ENCODE data around the gene ATG5. TPM values are rescaled to one million over a fixed set of nuclear protein-coding genes. Genes with fewer than 3 reads are reported as not detected.
"Not testable (repeated sequence)": the region's sequence is repeated elsewhere in the genome, so short reads cannot be mapped to it uniquely, and the experiment has no call there.

Gene ATG5
- total RNA-seq, 3 donors from 2014 or later (not counting 1 experiment from before 2014, with no cell fraction given), result 27.5 to 39.0 (median 35.4) TPM

DNA sequence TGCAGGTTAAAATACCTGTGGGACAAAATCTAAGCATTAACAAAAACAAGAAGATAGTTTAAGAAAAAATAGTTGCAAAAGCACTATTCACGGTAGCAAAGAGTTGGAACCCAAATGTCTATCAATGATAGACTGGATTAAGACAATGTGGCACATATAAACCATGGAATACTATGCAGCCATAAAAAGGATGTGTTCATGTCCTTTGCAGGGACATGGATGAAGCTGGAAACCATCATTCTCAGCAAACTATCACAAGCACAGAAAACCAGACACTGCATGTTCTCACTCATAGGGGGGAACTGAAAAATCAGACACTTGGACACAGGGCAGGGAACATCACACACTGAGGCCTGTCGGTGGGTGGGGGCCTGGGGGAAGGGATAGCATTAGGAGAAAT, 65.8 kb downstream of the ATG5 start:
- H3K4me1 ChIP-seq (ENCODE audit: control insufficient read depth, insufficient read depth, low read length); H3K9me3 ChIP-seq (ENCODE audit: control insufficient read depth, insufficient read depth, low read length); H3K4me3 Mint-ChIP-seq; H3K4me3 ChIP-seq (ENCODE audit: low read length); H3K9me3 Mint-ChIP-seq; intact Hi-C loops (cut with micrococcal nuclease); H3K27ac Mint-ChIP-seq; H3K27me3 ChIP-seq (ENCODE audit: control insufficient read depth, insufficient read depth, low read length); H3K27me3 Mint-ChIP-seq (ENCODE audit: low read depth in 2 of 2); H3K36me3 ChIP-seq (ENCODE audit: control insufficient read depth, insufficient read depth, low read length); ATAC-seq; H3K27ac ChIP-seq (ENCODE audit: low read length); DNase-seq; H3K36me3 Mint-ChIP-seq: not testable (repeated sequence)
- 100% methylated on average over 2 of the region's 2 CpGs for WGBS (ENCODE audit: insufficient coverage)
- peaks cover 25 to 36% of the 10 kb centered on the region in 2 donors for H3K4me1 Mint-ChIP-seq

DNA sequence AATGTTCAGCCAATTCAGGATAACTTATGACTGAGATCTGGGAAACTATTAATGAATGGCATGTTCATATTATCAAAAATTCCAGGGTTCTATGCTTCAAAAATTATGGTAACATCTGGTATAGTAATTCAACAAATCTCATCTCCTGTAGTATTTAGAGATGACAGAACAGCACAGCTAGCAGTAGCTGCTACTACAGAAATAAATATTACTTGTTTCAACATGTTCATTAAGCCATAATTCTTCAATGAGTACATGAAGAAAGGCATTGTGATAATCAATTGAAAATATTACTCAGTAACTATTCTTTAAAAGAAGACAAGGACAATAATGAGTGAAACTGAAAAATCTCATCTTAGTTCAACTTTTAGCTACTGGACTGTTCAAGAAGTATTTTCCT, 66.8 kb downstream of the ATG5 start:
- no peak overlapping the region for H3K4me3 ChIP-seq (ENCODE audit: low read length)
- TF ChIP-seq, protein P1, sequence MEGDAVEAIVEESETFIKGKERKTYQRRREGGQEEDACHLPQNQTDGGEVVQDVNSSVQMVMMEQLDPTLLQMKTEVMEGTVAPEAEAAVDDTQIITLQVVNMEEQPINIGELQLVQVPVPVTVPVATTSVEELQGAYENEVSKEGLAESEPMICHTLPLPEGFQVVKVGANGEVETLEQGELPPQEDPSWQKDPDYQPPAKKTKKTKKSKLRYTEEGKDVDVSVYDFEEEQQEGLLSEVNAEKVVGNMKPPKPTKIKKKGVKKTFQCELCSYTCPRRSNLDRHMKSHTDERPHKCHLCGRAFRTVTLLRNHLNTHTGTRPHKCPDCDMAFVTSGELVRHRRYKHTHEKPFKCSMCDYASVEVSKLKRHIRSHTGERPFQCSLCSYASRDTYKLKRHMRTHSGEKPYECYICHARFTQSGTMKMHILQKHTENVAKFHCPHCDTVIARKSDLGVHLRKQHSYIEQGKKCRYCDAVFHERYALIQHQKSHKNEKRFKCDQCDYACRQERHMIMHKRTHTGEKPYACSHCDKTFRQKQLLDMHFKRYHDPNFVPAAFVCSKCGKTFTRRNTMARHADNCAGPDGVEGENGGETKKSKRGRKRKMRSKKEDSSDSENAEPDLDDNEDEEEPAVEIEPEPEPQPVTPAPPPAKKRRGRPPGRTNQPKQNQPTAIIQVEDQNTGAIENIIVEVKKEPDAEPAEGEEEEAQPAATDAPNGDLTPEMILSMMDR (IDR thresholded peaks at IDR 0.05), result no peak
- no peak overlapping the region for H3K27ac ChIP-seq (ENCODE audit: low read length)
- no peaks in the 10 kb centered on the region for H3K27me3 ChIP-seq (ENCODE audit: control insufficient read depth, insufficient read depth, low read length)
- no peaks in the 10 kb centered on the region for H3K4me1 ChIP-seq (ENCODE audit: control insufficient read depth, insufficient read depth, low read length)
- no peaks in the 10 kb centered on the region for H3K9me3 ChIP-seq (ENCODE audit: control insufficient read depth, insufficient read depth, low read length)
- intact Hi-C loops (cut with micrococcal nuclease), result no loop called here
- H3K27ac Mint-ChIP-seq, result no peak overlapping the region
- no peaks in the 10 kb centered on the region for H3K36me3 ChIP-seq (ENCODE audit: control insufficient read depth, insufficient read depth, low read length)
- peaks cover 21 to 33% of the 10 kb centered on the region in 2 donors for H3K4me1 Mint-ChIP-seq
- DNase-seq (no peak), ATAC-seq (no peak)
- no peak overlapping the region for H3K4me3 Mint-ChIP-seq
- no peaks in the 10 kb centered on the region for H3K27me3 Mint-ChIP-seq (ENCODE audit: low read depth in 2 of 2)
- H3K36me3 Mint-ChIP-seq, result no peaks in the 10 kb centered on the region
- no peaks in the 10 kb centered on the region for H3K9me3 Mint-ChIP-seq

DNA sequence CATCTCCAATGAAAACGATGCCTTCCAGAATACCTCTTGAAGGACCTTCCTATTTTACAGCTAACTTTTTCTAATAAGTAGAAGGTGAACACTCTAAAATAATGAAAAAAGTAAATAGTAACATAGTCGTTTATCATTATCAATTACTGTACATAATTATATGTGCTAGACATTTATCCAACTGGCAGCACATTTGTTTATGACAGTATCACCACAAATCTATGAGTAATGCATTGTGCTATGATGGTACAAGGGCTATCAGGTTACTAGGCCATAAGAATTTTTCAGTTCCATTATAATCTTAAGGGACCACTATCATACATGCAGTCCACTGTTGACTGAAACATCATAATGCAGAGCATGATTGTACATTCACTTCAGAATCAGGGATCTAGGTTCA, 68.4 kb downstream of the ATG5 start:
- TF ChIP-seq, protein P1 (IDR thresholded peaks at IDR 0.05), result no peak
- intact Hi-C loops (cut with micrococcal nuclease), result no loop called here
- H3K4me1 Mint-ChIP-seq, result peaks cover 21 to 35% of the 10 kb centered on the region in 2 donors
- no peaks in the 10 kb centered on the region for H3K36me3 Mint-ChIP-seq
- no peak overlapping the region for H3K4me3 ChIP-seq (ENCODE audit: low read length)
- H3K27me3 Mint-ChIP-seq (ENCODE audit: low read depth in 2 of 2), result no peaks in the 10 kb centered on the region
- H3K9me3 Mint-ChIP-seq, result no peaks in the 10 kb centered on the region
- no peaks in the 10 kb centered on the region for H3K4me1 ChIP-seq (ENCODE audit: control insufficient read depth, insufficient read depth, low read length)
- ATAC-seq, result no peak
- H3K9me3 ChIP-seq (ENCODE audit: control insufficient read depth, insufficient read depth, low read length), result no peaks in the 10 kb centered on the region
- no peak overlapping the region for H3K27ac Mint-ChIP-seq
- no peak overlapping the region for H3K27ac ChIP-seq (ENCODE audit: low read length)
- no CpG with 5 or more reads among the region's 2 CpGs for WGBS (ENCODE audit: insufficient coverage)
- H3K36me3 ChIP-seq (ENCODE audit: control insufficient read depth, insufficient read depth, low read length), result no peaks in the 10 kb centered on the region
- no peak overlapping the region for H3K4me3 Mint-ChIP-seq
- H3K27me3 ChIP-seq (ENCODE audit: control insufficient read depth, insufficient read depth, low read length), result no peaks in the 10 kb centered on the region
- no peak for DNase-seq

DNA sequence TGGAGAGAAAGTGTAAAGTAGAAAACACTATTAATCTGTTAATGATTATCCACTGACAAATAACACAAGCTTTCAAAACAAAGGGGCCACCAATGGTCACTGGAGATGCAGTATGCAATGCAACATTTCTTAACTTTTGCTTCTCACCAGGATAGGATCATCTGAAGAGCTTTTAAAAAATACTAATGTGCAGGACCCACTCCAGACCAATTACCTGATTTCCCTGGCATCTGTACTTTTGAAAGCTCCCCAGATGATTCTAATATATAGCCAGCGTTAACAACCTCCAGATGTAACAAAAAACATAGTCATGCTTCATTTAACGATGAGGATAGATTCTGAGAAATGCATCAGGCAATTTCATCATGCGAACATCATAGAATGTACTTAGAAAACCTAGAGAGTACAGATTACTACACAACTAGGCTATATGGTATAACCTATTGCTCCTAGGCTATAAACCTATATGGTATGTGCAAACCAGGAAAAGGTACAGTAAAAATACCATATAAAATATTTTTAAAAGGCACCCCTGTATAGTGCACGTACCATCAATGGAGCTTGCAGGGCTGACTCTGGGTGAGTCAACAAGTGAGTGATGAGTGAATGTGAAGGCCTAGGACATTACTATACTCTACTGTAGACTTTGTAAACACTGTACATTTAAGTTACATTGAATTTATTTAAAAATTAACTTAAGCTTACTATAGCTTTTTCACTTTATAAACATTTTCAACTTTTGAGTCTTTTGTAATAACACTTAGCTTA, 69.2 kb downstream of the ATG5 start:
- intact Hi-C loops (cut with micrococcal nuclease), result no loop called here
- Histone ChIP-seq H3K9me3 (ENCODE audit: control insufficient read depth, insufficient read depth, low read length) (no peaks in the 10 kb centered on the region), H3K27me3 (ENCODE audit: control insufficient read depth, insufficient read depth, low read length) (no peaks in the 10 kb centered on the region), H3K36me3 (ENCODE audit: control insufficient read depth, insufficient read depth, low read length) (no peaks in the 10 kb centered on the region), H3K27ac (ENCODE audit: low read length) (no peak overlapping the region), H3K4me1 (ENCODE audit: control insufficient read depth, insufficient read depth, low read length) (no peaks in the 10 kb centered on the region), H3K4me3 (ENCODE audit: low read length) (no peak overlapping the region)
- ATAC-seq (no peak), DNase-seq (no peak)
- 97% methylated on average over 2 of the region's 4 CpGs for WGBS (ENCODE audit: insufficient coverage)
- Mint-ChIP-seq H3K27me3 (ENCODE audit: low read depth in 2 of 2) (no peaks in the 10 kb centered on the region), H3K4me3 (no peak overlapping the region), H3K27ac (no peak overlapping the region), H3K9me3 (no peaks in the 10 kb centered on the region), H3K36me3 (no peaks in the 10 kb centered on the region), H3K4me1 (peaks cover 17 to 35% of the 10 kb centered on the region in 2 donors)
- TF ChIP-seq, protein P1 (IDR thresholded peaks at IDR 0.05), result no peak
